GM12878 (cell line): ENCODE measurements around the gene ZNF462. TPM values are rescaled to one million over a fixed set of nuclear protein-coding genes. Genes with fewer than 3 reads are reported as not detected.

ENCODE experiments used
- ATAC-seq: fragments of 200-7000 bp; cut with Tn5 transposase; 3 replicates; pipeline ENCODE4 v1.9.1; 2020; ENCODE audit warnings: mild to moderate bottlenecking, moderate library complexity
- BruUV-seq: library from RNA; stranded (reverse); fragments of 400-500 nt; replicated peaks from 2 replicates; lab custom pipeline; 2021; lab: Mats Ljungman, UMichigan
- CTCF ChIA-PET: fragments of 300-600 bp; sonication (Branson Sonifier 250); formaldehyde crosslinking; extraction: SDS; loops from one replicate; lab custom pipeline; 2021; ENCODE audit warnings: inconsistent platforms; lab: Yijun Ruan, JAX
- POLR2A ChIA-PET: fragments of 350-600 bp; formaldehyde crosslinking; extraction: SDS; loops from one replicate; lab custom pipeline; 2021; ENCODE audit warnings: inconsistent platforms; lab: Charles Lee
- RAD21 ChIA-PET: fragments of 300-600 bp; sonication (Branson Sonifier 250); formaldehyde crosslinking; loops from one replicate; lab custom pipeline; 2023; ENCODE audit warnings: antibody characterized with exemption; ENCODE audit not compliant: unreplicated experiment; lab: Charles Lee
- SMC1A ChIA-PET: fragments of 300-600 bp; sonication (Branson Sonifier 250); formaldehyde crosslinking; loops from one replicate; lab custom pipeline; 2023; ENCODE audit not compliant: unreplicated experiment, uncharacterized antibody; lab: Charles Lee
- DNase-seq: peaks from one replicate; pipeline ENCODE4 v3.0.0-alpha.2; 2011; ENCODE audit warnings: low read depth, low spot score
- FAIRE-seq: peaks from 3 replicates; lab custom pipeline; 2011; peaks lifted over from hg19 to GRCh38; lab: Jason Lieb, UNC
- H2AFZ ChIP-seq: 2 replicates; pipeline ENCODE4 v1.6.0; 2011; ENCODE audit warnings: low read depth, low read length, control low read depth; ENCODE audit not compliant: control insufficient read depth
- H3K27ac ChIP-seq: 2 replicates; pipeline ENCODE4 v1.5.1; 2011; ENCODE audit warnings: control low read depth; ENCODE audit not compliant: control insufficient read depth, insufficient read depth
- H3K27me3 ChIP-seq, 2 experiments: replicated peaks in 1 of 2; 2 replicates each; pipeline versions ENCODE4 v1.6.0 to v1.6.1; 2011; ENCODE audit warnings: low read length in 1 of 2; ENCODE audit not compliant: control insufficient read depth in 2 of 2, insufficient read depth in 2 of 2
- H3K36me3 ChIP-seq, 2 experiments: 2 replicates each; pipeline ENCODE4 v1.5.1; 2011; ENCODE audit warnings: low read length in 1 of 2; ENCODE audit not compliant: control insufficient read depth in 2 of 2, insufficient read depth in 2 of 2
- H3K4me1 ChIP-seq: 2 replicates; pipeline ENCODE4 v1.6.1; 2011; ENCODE audit warnings: mild to moderate bottlenecking, low read length, moderate library complexity, mixed read lengths; ENCODE audit not compliant: control insufficient read depth, insufficient read depth
- H3K4me2 ChIP-seq: 2 replicates; pipeline ENCODE4 v1.6.0; 2011; ENCODE audit warnings: control low read depth; ENCODE audit not compliant: control insufficient read depth, insufficient read depth
- H3K4me3 ChIP-seq: fragments of 200-600 bp; sonication (generic); 2 replicates; pipeline ENCODE4 v1.5.1; 2016
- H3K79me2 ChIP-seq: 2 replicates; pipeline ENCODE4 v1.6.0; 2011; ENCODE audit warnings: low read length; ENCODE audit not compliant: control insufficient read depth, insufficient read depth
- H3K9ac ChIP-seq: 2 replicates; pipeline ENCODE4 v1.8.0; 2011; ENCODE audit warnings: low read length, control low read depth, mixed read lengths; ENCODE audit not compliant: control insufficient read depth, insufficient read depth
- H3K9me3 ChIP-seq: replicated peaks from 3 replicates; pipeline ENCODE4 v1.5.1; 2011; ENCODE audit warnings: mild to moderate bottlenecking, low read length; ENCODE audit not compliant: control insufficient read depth, insufficient read depth
- H4K20me1 ChIP-seq: 2 replicates; pipeline ENCODE4 v1.6.0; 2011; ENCODE audit not compliant: control insufficient read depth, insufficient read depth
- CBFB ChIP-seq: IDR thresholded peaks from 2 replicates; pipeline ENCODE4 v1.6.1; 2016; ENCODE audit warnings: antibody characterized with exemption, low read depth
- CBX5 ChIP-seq: sonication (generic); IDR thresholded peaks from 2 replicates; pipeline ENCODE4 v1.6.1; 2016; ENCODE audit warnings: low read depth, moderate library complexity, mild to moderate bottlenecking, inconsistent platforms
- FOS ChIP-seq: IDR thresholded peaks from 3 replicates; pipeline ENCODE4 v1.6.1; 2011; ENCODE audit warnings: borderline replicate concordance; ENCODE audit not compliant: insufficient read length; ENCODE audit errors: extremely low read depth
- KLF5 ChIP-seq: fragments of 450-650 bp; IDR thresholded peaks from 2 replicates; pipeline ENCODE4 v1.6.1; 2014; ENCODE audit warnings: mild to moderate bottlenecking; ENCODE audit not compliant: partially characterized antibody
- MLLT1 ChIP-seq: fragments of 450-650 bp; IDR thresholded peaks from 2 replicates; pipeline ENCODE4 v1.6.1; 2016; ENCODE audit warnings: mild to moderate bottlenecking
- RUNX3 ChIP-seq: IDR thresholded peaks from 2 replicates; pipeline ENCODE4 v1.6.1; 2012; ENCODE audit warnings: low read length, inconsistent platforms
- SP1 ChIP-seq: IDR thresholded peaks from one replicate; pipeline ENCODE4 v1.6.1; 2011; ENCODE audit warnings: low read depth, low read length
- STAT1 ChIP-seq: fragments of 450-650 bp; conservative IDR thresholded peaks from 2 replicates; pipeline ENCODE4 v1.6.1; 2014; ENCODE audit warnings: antibody characterized with exemption, mild to moderate bottlenecking
- YBX1 ChIP-seq: fragments of 450-650 bp; IDR thresholded peaks from 2 replicates; pipeline ENCODE4 v1.6.1; 2016; ENCODE audit warnings: antibody characterized with exemption
- ZNF274 ChIP-seq: IDR thresholded peaks from one replicate; pipeline ENCODE4 v1.8.0; 2011; ENCODE audit not compliant: insufficient read length, insufficient read depth
- ZZZ3 ChIP-seq: IDR thresholded peaks from 2 replicates; pipeline ENCODE4 v1.6.1; 2011; ENCODE audit warnings: low read depth; ENCODE audit not compliant: control insufficient read depth, insufficient read length
- WGBS: methylation state at CpG from one replicate; pipeline ENCODE4 v1.1.6; 2016; ENCODE audit warnings: low lambda C conversion rate; ENCODE audit not compliant: insufficient replicate concordance, insufficient coverage; ENCODE audit errors: missing lambda C conversion rate; 5-methylcytosine and 5-hydroxymethylcytosine counted together
- in situ Hi-C: fragments of 300-500 bp; cut with MboI; formaldehyde crosslinking; loops from 9 replicates; pipeline ENCODE4 v1.14.3; 2018; ENCODE audit warnings: mixed read lengths
- intact Hi-C: fragments of 100-400 bp; cut with micrococcal nuclease; formaldehyde crosslinking; loops from one replicate; pipeline ENCODE4 v1.14.2; 2022; ENCODE audit not compliant: unreplicated experiment
- polyA plus RNA-seq, 11 experiments: library from polyadenylated mRNA; depleted of rRNA in 4 of 11; unstranded in 6 of 11; stranded (reverse) in 5 of 11; fragments of >200 nt; fragmentation: Nextera tagmentation in 4 of 11; fragmentation: Illumina TruSeq in 1 of 11; extraction: Ambion mirVana in 4 of 11; extraction: Trizol in 1 of 11; gene quantifications; 1 replicate in 1 of 11; 2 replicates in 10 of 11; pipeline versions ENCODE4 v1.2.1 to v1.2.3, GENCODE V29; 2011 to 2016; ENCODE audit warnings: inconsistent platforms in 2 of 11, missing spikeins in 2 of 11, low read depth in 1 of 11
- total RNA-seq, 4 experiments: library from RNA; depleted of rRNA in 3 of 4; stranded (reverse); fragments of >200 nt in 3 of 4; fragmentation: Illumina TruSeq in 1 of 4; extraction: Trizol in 1 of 4; gene quantifications; 2 replicates each; pipeline versions ENCODE4 v1.2.1 to v1.2.3, GENCODE V29; 2013 to 2021
- TF ChIP-seq, protein P1 (sequence below): IDR thresholded peaks from 2 replicates; pipeline ENCODE4 v1.6.1; 2012; ENCODE audit warnings: low read length, inconsistent platforms
- TF ChIP-seq, protein P2 (sequence below): IDR thresholded peaks from 2 replicates; pipeline ENCODE4 v1.6.1; 2011; ENCODE audit warnings: low read depth, low read length, improper control_type of control experiment, borderline replicate concordance

Gene ZNF462
- total and polyA plus RNA-seq, 10 of the 15 experiments (the other 5 are each of a cell fraction or from before 2014, with no cell fraction given), result 0.27 to 13.7 (median 0.55) TPM

DNA sequence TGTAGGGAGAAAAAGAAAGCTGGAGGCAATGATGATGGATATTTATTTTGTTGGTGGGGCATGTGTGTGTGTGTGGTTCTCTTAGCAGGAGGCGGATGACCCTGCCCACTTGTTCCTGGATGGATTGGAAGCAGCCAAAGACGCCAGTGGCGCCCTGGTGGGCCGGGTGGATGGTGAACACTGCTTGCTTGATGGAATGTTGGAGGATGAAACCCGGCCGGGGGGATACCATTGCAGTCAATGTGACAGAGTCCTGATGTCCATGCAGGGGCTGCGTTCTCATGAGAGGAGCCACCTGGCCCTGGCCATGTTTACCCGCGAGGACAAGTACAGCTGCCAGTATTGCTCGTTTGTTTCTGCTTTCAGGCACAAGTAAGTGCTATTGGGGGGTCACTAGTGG is 69.2 kb downstream of the ZNF462 start:
- RAD21 ChIA-PET, result no interaction called here
- Histone ChIP-seq H3K4me2 (no peak overlapping the region), H4K20me1 (no peaks in the 10 kb centered on the region), H3K27me3 (no peaks in the 10 kb centered on the region; a peak in 1 of 4 replicates), H3K36me3 (peaks cover 0 to 14% of the 10 kb centered on the region in 2 experiments; a peak in 2 of 4 replicates), H3K27ac (no peak overlapping the region), H3K79me2 (no peaks in the 10 kb centered on the region), H2AFZ (no peak overlapping the region), H3K9ac (no peak overlapping the region), H3K4me1 (no peaks in the 10 kb centered on the region), H3K9me3 (no peaks in the 10 kb centered on the region; the same call in 2 of the 3 replicates), H3K4me3 (no peak overlapping the region)
- WGBS, result 37% methylated on average over 10 of the region's 10 CpGs
- no peak for TF ChIP-seq YBX1
- TF ChIP-seq ZNF274, result no peak
- TF ChIP-seq, protein P1, sequence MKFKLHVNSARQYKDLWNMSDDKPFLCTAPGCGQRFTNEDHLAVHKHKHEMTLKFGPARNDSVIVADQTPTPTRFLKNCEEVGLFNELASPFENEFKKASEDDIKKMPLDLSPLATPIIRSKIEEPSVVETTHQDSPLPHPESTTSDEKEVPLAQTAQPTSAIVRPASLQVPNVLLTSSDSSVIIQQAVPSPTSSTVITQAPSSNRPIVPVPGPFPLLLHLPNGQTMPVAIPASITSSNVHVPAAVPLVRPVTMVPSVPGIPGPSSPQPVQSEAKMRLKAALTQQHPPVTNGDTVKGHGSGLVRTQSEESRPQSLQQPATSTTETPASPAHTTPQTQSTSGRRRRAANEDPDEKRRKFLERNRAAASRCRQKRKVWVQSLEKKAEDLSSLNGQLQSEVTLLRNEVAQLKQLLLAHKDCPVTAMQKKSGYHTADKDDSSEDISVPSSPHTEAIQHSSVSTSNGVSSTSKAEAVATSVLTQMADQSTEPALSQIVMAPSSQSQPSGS, result no peak
- no peak for TF ChIP-seq CBFB
- TF ChIP-seq, protein P2, sequence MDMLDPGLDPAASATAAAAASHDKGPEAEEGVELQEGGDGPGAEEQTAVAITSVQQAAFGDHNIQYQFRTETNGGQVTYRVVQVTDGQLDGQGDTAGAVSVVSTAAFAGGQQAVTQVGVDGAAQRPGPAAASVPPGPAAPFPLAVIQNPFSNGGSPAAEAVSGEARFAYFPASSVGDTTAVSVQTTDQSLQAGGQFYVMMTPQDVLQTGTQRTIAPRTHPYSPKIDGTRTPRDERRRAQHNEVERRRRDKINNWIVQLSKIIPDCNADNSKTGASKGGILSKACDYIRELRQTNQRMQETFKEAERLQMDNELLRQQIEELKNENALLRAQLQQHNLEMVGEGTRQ, result no peak
- no peak for TF ChIP-seq FOS
- TF ChIP-seq CBX5, result no peak
- no peak for TF ChIP-seq RUNX3
- no peak for TF ChIP-seq MLLT1
- no peak for TF ChIP-seq SP1
- no peak for TF ChIP-seq KLF5
- TF ChIP-seq STAT1, result no peak
- TF ChIP-seq ZZZ3, result no peak
- FAIRE-seq (no peak), DNase-seq (no peak), ATAC-seq (no peak; the same call in 2 of the 3 replicates)
- CTCF ChIA-PET, result interaction anchor here (1.4 to 2.1 kb wide), 4 partner anchors 10 to 67 kb away, joined by 3 to 7 read pairs (median 4); no protein-coding TSS in a partner anchor
- BruUV-seq, result no TSS peak
- in situ Hi-C loops, result no loop called here
- SMC1A ChIA-PET, result interaction anchor here (0.5 to 7.4 kb wide), 5 partner anchors 8 to 665 kb away, joined by 3 to 43 read pairs (median 4); no protein-coding TSS in a partner anchor
- POLR2A ChIA-PET, result no interaction called here
- intact Hi-C loops, result no loop called here
